Measurements from ENCODE around the gene TRPM4.

Gene TRPM4

DNA sequence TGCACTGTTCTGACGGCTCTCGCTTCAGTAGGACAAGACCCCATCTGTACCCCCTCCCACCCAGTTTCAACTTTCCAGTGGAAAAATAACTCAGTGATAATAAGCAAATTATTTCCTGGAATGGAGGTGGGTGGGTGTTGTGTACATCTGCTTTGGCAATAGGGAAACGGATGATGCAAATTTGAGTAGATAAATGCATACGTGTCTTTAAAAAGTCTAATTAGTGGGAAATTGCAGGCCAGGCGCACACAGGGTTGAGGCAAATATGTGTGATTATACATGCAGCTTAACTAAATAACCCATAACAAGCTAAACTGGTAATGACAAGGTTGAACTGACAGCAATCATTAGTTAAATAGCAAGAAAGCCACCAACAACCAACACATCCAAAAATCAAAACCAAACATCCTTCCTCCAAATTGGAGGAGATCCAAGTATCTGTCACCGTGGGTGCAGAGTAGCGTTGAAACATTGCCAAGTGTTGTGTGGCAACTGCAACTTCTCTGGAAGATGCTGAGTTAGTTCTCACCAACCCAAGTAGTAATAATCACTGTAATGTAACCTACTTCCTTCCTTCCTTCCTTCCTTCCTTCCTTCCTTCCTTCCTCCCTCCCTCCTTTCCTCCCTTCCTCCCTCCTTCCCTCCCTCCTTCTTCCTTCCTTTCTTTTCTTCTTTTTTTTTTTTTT, 54.6 kb downstream of the TRPM4 start:
- H3K9ac ChIP-seq (ENCODE audit: low read depth, low read length) = no peak overlapping the region
- H3K4me1 ChIP-seq (ENCODE audit: insufficient read depth, low read length) = peaks cover 7% of the 10 kb centered on the region; the same call in 1 of the 2 replicates
- ATAC-seq (ENCODE audit: insufficient read depth, low read depth) (no peak), DNase-seq (no peak)
- no peaks in the 10 kb centered on the region for H4K20me1 ChIP-seq (ENCODE audit: insufficient read depth, low read length)
- H3K9me3 ChIP-seq (ENCODE audit: insufficient read depth, low read length, severe bottlenecking) = no peaks in the 10 kb centered on the region
- H3K27ac ChIP-seq (ENCODE audit: low read length) = no peak overlapping the region
- no peaks in the 10 kb centered on the region for H3K36me3 ChIP-seq (ENCODE audit: insufficient read depth, low read length)
- no peak overlapping the region for H3K4me3 ChIP-seq (ENCODE audit: low read depth in 1 of 2, low read length in 2 of 2)
- H3K79me2 ChIP-seq (ENCODE audit: insufficient read depth, low read length) = no peaks in the 10 kb centered on the region
- TF ChIP-seq EZH2 (IDR thresholded peaks at IDR 0.05; ENCODE audit: borderline replicate concordance, low read depth, low read length, severe bottlenecking) (no peak), CTCF (IDR thresholded peaks at IDR 0.05; ENCODE audit: borderline replicate concordance, extremely low read depth, low read length, poor library complexity, severe bottlenecking) (no peak)
- no peak overlapping the region for H2AFZ ChIP-seq (ENCODE audit: low read depth, low read length)
- no peak overlapping the region for H3K4me2 ChIP-seq (ENCODE audit: insufficient read depth, low read length)
- no peaks in the 10 kb centered on the region for H3K27me3 ChIP-seq (ENCODE audit: insufficient read depth, low read length, poor library complexity)

DNA sequence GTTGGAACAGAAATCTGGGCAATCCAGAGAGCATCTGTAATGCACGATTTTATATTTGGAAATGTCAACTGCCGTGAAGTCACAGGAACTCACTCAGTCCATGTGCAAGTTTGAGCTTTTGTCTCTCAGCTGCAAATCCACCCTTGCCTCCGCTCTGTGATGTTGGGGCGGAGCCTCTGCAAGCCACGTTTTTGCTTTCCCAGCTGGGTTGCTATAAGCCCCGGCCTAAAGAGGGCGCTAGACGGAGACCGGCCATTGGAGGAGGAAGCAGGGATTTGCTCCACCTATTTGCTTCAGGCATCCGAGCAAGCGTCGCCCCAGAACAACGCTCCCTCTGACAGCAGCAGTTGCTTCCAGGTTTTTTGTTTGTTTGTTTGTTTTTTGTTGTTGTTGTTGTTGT, 56.2 kb downstream of the TRPM4 start:
- Histone ChIP-seq H3K36me3 (ENCODE audit: insufficient read depth, low read length) (no peaks in the 10 kb centered on the region), H3K9ac (ENCODE audit: low read depth, low read length) (no peak overlapping the region), H3K9me3 (ENCODE audit: insufficient read depth, low read length, severe bottlenecking) (no peaks in the 10 kb centered on the region), H3K4me3 (ENCODE audit: low read depth in 1 of 2, low read length in 2 of 2) (no peak overlapping the region), H3K27ac (ENCODE audit: low read length) (no peak overlapping the region), H2AFZ (ENCODE audit: low read depth, low read length) (no peak overlapping the region), H3K4me1 (ENCODE audit: insufficient read depth, low read length) (no peaks in the 10 kb centered on the region), H3K4me2 (ENCODE audit: insufficient read depth, low read length) (no peak overlapping the region), H3K79me2 (ENCODE audit: insufficient read depth, low read length) (no peaks in the 10 kb centered on the region), H4K20me1 (ENCODE audit: insufficient read depth, low read length) (no peaks in the 10 kb centered on the region), H3K27me3 (ENCODE audit: insufficient read depth, low read length, poor library complexity) (no peaks in the 10 kb centered on the region)
- DNase-seq = peak; percentile 27
- no peak for TF ChIP-seq EZH2 (IDR thresholded peaks at IDR 0.05; ENCODE audit: borderline replicate concordance, low read depth, low read length, severe bottlenecking)
- TF ChIP-seq CTCF (IDR thresholded peaks at IDR 0.05; ENCODE audit: borderline replicate concordance, extremely low read depth, low read length, poor library complexity, severe bottlenecking) = peak; percentile 45
- ATAC-seq (ENCODE audit: insufficient read depth, low read depth) = no peak

- H3K9me3 ChIP-seq (ENCODE audit: insufficient read depth, low read length, severe bottlenecking) = no peaks in the 10 kb centered on the region
- H3K4me3 ChIP-seq (ENCODE audit: low read depth in 1 of 2, low read length in 2 of 2) = no peak overlapping the region
- H4K20me1 ChIP-seq (ENCODE audit: insufficient read depth, low read length) = no peaks in the 10 kb centered on the region
- H3K79me2 ChIP-seq (ENCODE audit: insufficient read depth, low read length) = no peaks in the 10 kb centered on the region
- no peaks in the 10 kb centered on the region for H3K27me3 ChIP-seq (ENCODE audit: insufficient read depth, low read length, poor library complexity)
- H3K36me3 ChIP-seq (ENCODE audit: insufficient read depth, low read length) = no peaks in the 10 kb centered on the region
- no peak overlapping the region for H3K27ac ChIP-seq (ENCODE audit: low read length)
- no peaks in the 10 kb centered on the region for H3K4me1 ChIP-seq (ENCODE audit: insufficient read depth, low read length)
- H3K4me2 ChIP-seq (ENCODE audit: insufficient read depth, low read length) = no peak overlapping the region
- TF ChIP-seq EZH2 (IDR thresholded peaks at IDR 0.05; ENCODE audit: borderline replicate concordance, low read depth, low read length, severe bottlenecking) (no peak), CTCF (IDR thresholded peaks at IDR 0.05; ENCODE audit: borderline replicate concordance, extremely low read depth, low read length, poor library complexity, severe bottlenecking) (no peak)
- H3K9ac ChIP-seq (ENCODE audit: low read depth, low read length) = no peak overlapping the region
- DNase-seq = no peak
- no peak overlapping the region for H2AFZ ChIP-seq (ENCODE audit: low read depth, low read length)
- no peak for ATAC-seq (ENCODE audit: insufficient read depth, low read depth)
Observed at GRCh38 chr19:49214701-49215100, 57.1 kb downstream of the TRPM4 start.

All from DND-41 (cell line).